HG03354 (cell line): ENCODE measurements around the gene RHOA.
"Not testable (repeated sequence)": the region's sequence is repeated elsewhere in the genome, so short reads cannot be mapped to it uniquely, and the experiment has no call there.

Experiments used
- ATAC-seq: cut with Tn5 transposase; IDR thresholded peaks from one replicate; pipeline ENCODE4 v1.9.1; 2021; ENCODE audit warnings: mild to moderate bottlenecking; ENCODE audit not compliant: unreplicated experiment, poor library complexity, severe bottlenecking

RHOA gene

DNA sequence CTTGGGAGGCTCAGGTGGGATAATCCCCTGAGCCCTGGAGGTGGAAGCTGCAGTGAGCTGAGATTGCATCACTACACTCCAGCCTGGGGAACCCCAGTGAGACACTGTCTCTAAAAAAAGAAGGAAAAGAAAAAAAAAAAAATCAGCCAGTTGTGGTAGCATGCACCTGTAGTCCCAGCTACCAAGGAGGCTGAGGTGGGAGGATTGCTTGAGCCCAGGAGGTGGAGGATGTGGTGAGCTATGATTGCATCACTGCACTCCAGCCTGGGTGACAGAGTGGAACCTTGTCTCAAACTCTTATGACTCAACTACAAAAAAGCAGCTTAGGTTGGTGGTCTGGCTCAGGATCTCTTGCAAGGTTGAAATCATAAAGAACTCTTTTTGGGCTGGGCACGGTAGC is 34.3 kb downstream of the RHOA start:
- ATAC-seq = peak; percentile 41

DNA sequence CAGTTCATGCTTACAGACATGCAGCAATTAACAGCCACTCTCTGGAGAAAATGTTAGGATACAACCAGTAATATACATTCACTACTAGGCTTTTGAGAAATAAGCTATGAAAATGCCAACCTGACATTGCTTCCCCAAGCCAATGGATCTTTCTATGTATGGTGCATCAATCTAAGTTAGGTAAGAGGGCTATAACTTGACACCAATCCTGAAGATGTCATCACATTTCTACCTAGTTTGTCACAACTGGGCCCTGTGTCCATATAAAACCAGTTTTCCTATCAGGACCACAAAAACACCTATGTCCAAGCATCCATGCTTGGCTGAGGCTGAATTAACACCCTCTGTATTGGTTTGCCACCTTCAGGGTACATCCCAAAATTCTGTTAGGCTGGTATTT is 39.8 kb downstream of the RHOA start:
- no peak for ATAC-seq

DNA sequence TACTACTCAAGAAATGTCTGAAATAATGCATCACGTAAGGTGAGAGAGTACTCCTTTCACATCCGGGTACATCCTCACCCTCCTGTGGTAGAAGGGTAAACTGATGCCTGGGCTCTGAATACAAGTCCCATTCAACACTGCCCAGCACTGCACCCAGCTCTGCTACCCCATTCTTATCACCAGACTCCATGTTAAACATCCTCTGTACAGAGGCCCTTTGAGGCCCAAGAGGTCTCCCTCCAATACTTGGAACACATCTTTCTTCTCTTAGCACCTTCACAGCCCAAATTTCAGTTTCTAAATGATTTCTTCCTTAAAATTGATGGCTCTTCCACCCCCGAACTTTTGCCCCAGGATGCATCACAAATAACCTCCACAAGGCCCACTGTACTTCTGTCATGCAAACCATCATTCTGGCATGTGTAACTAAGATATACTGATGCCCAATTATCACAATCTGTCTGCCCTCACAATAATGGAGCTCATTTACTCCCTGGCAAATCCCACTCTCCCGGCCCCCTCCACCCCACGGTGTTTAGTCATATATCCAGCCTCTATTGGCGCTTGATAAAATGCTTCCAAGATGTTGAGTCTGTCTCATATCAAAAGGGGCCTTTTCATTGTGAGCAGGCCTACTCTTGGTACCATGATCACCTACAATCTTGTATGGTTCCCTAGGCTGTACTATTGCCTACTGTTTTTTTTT is 41.0 kb downstream of the RHOA start:
- ATAC-seq = no peak

DNA sequence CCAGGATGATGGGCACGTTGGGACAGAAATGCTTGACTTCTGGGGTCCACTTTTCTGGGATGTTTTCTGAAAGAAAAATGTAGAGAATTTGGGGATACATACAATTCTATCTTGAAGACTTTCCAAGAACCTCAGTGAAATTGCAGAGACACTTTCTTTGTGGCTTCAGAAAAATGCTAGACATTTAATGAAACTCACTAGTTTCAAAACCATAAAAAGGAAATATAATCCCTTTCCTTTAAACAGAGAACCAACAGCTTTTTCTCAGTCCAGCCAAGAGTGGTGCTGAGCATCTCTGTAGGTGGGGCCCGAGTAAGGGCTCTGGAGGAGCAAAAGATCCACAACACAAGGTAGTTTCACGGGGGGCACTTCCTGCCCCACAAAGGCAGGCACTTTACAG is 49.2 kb downstream of the RHOA start:
- ATAC-seq = no peak

DNA sequence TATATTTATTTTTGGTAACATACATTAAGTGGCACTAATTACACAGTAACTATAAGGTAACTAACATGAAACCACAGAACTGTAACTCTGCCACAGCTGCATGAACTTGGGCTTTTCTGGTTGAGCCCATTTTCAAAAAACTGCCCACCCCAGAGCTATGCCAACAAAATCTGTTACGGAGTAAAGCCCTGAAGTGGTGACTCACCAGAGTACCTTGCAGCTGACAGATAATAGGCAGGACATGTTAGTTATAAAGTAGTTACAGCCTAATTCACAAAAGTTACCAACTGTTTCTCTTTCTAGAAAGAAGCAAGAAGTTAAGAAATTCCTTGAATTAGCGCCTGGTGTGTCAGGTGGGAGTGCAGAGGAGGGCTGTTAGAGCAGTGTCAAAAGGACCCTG is 52.2 kb downstream of the RHOA start:
- ATAC-seq = no peak

DNA sequence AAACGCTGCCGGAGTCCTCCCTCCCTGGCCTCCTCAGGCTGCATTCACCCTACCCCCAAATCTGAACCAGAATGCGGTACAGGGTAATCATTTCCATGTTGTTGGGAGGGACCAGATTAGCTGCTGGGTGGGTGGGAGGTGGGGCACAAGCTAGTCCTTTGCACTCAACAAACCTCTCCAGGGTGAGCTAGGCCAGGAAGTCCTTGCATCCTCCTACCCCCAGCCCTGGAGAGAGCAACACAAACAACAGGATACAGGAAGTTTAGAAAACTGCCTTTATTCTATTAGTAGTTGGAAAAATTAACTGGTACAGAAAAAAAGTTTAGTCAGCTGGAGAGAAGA is 52.9 kb downstream of the RHOA start:
- no peak for ATAC-seq

DNA sequence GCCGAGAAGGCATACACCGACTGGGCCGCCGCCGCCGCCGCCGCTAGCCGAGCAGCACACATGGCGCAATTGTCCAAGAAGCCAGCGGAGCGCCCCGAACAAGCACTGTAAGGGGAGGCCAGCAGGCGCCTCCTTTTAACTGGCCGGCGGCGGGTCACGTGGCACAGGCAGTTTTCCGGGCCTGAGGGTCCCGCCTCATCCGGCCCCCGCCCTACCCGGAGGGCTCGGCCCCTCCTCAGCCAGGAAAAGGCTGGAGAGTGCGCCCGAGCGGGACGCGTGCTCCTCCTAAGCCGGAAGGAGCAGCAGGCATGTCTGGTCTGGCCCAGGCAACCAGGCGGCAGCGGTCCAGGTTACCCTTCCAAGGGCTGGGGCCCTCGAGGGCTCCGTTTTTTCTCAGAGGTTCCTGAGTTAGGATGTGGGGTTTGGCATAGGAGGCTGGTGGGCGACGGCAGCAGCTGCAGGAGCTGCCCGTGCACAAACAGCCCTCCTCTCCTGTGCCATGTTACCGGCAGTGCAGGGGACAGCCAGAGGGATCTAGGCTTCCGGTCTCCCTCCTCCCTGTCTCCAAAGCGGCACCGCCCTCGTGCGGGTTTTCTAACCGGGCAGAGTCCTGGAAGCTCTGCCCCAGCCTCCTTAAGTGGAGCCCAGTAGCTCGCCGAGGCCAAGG is 53.4 kb downstream of the RHOA start, which contains the start of gene GPX1:
TSS of gene GPX1 (minus strand) at position 137 of the 667 bp plus-strand sequence. CDS start at position 62, 75 bp downstream.
- ATAC-seq = peak; percentile 87

DNA sequence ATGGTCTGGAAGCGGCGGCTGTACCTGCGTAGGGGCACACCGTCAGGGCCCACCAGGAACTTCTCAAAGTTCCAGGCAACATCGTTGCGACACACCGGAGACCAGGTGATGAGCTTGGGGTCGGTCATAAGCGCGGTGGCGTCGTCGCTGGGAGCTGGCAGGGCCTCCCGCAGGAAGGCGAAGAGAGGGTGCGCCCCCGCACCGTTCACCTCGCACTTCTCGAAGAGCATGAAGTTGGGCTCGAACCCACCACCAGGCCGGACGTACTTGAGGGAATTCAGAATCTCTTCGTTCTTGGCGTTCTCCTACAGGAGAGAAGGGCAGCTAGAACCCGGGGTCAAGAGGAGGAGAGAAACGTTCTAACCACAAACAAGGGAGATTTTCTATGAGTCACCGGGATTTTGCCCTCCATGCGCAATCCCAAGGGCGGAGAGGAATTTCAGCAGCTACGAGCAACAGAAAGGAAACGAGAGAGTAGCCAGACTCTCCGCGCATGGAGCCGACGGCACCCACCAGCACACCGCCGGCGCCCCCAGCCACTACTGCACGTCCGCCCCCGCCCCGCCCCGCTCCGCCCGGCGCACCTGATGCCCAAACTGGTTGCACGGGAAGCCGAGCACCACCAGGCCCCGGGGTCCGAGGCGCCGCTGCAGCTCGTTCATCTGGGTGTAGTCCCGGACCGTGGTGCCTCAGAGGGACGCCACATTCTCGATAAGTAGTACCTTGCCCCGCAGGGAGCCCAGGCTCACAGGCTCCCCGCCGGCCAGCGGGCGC is 54.1 kb downstream of the RHOA start:
- ATAC-seq = peak; percentile 38

DNA sequence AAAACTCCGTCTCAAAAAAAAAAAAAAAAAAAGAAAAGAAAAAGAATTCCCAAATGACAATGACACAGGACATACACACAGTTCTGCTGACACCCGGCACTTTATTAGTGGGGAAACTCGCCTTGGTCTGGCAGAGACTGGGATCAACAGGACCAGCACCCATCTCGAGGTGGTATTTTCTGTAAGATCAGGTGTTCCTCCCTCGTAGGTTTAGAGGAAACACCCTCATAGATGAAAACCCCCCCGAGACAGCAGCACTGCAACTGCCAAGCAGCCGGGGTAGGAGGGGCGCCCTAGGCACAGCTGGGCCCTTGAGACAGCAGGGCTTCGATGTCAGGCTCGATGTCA is 54.7 kb downstream of the RHOA start:
- ATAC-seq = not testable (repeated sequence)

DNA sequence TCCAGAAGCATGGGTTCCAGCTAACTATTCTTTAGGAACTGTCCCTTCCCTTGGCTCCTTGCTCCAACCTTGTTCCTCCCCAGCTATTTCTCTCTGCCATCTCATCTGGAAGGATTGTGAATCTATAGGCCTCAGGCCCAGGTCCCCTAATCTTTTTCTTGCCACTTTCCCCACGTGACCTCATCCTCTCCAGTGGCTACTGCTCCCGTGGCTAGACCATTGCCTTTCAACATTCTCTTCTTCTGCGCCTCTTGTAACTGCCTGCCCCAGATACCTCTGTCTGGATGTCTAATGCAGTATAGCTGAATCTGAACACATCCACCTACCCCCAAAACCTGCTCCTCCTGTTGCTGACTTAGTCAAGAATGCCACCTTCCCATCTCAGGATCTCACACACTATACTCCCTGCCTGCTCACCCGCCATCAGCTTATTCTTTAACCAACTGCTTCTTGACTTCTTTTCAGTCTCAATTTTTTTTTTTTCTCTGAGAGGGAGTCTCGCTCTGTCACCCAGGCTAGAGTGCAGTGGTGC is 58.8 kb downstream of the RHOA start:
- ATAC-seq = no peak

DNA sequence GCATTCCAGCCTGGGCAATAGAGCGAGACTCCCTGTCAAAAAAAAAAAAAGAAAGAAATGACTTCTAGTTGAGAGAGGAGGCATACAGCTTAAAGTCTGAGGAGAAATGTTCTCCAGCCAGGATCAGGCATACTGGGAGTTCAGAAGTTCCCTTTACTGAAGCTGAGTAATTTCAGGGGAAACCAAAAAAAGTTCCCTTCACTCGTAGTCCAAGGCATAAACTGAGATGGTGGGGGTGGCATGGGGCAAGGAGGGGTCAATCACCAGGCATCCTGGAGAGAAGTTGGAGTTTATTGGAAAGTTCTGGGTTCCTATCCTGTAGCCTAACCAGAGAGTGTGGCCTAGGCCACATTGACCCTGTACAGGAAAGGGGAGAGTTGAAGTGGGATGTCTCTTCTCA is 59.5 kb downstream of the RHOA start:
- no peak for ATAC-seq

DNA sequence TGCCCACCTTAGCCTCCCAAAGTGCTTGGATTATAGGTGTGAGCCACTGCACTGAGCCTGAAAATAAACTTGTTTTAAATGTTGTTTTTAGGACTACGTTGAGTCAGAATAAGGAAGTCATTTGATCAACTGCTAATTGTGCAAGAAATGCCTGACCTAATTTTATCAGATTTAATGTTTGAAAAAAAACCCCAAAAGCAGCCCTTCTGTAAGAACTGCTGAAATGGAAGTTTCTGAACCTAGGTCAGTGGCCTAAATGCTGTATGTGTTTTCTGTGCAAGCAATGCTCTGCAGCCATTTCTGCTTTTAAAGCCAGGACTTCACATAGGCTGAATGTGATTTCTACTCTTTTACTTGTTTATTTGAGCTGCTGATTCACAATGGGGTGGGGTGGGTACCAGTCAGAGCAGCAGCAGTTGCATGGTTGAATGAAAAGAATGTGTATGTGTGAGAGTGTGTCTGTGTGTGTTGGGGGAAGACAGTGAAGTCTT is 60.2 kb downstream of the RHOA start:
- no peak for ATAC-seq

DNA sequence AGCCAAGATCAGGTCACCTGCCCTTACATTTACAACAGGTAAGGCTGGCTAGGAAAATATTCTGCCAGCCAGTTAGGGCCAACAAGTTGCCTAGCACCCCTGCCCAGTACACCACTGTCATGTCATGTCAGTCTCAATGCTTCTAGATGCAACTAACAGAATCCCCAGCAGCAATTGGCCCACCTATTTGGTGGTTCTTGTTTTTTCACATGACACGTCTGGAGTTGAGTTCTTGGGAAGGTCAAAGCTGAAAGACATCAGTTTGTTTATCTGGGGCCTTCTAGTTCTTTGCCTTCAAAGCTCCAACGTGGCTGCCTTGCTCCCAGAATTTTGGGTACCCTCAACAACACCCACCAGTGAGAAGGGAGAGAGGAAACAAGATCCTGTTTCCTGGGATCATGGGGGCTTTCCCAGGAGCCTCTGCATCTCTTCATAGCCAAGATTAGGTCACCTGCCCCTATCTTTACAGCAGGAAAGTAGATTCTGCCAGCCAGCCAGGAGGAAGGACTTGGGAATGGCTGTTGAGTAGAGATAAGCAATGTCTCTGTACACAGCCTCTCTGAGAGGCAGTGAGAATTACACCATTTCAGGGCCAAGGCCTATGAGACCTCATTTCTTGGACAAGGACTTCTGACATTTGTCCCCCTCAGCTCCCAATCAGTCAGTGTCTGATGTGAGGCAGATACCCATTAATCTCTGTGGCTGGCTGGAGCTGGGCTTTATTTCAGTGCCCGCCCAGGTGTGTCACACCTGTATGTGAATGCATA is 62.2 kb downstream of the RHOA start:
- no peak for ATAC-seq

DNA sequence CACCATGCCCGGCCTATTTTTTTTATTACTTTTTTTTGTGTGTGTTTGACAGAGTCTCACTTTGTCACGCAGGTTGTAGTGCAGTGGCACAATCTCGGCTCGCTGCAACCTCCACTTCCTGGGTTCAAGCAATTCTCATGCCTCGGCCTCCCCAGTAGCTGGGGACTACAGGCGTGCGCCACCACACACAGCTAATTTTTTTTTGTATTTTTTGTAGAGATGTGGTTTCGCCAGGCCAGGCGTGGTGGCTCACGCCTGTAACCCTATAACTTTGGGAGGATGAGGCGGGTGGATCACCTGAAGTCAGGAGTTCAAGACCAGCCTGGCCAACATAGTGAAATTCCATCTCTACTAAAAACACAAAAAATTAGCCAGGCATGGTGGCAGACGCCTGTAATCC is 63.4 kb downstream of the RHOA start:
- ATAC-seq = not testable (repeated sequence)

DNA sequence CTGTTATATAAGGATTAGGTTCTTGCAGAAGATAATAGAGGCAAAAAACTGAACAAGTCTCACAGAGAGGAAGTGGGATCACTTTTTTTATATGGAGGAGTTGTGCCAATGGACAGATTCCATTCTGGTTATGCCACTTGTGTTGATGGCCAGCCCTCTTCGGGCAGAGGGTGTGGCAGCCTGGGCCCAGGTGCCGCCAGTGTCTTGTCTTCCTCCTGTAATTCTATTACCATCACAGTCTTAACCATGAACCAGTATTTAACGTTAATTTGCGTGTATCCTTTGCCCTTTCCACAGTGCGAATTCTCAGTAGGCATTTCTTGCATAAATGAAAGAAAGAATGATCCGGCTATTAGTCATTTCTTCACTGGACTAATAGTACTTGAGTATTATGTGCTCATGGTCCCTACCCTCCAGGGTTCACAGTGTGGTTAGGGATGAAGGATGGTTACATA is 65.0 kb downstream of the RHOA start:
- ATAC-seq = no peak

DNA sequence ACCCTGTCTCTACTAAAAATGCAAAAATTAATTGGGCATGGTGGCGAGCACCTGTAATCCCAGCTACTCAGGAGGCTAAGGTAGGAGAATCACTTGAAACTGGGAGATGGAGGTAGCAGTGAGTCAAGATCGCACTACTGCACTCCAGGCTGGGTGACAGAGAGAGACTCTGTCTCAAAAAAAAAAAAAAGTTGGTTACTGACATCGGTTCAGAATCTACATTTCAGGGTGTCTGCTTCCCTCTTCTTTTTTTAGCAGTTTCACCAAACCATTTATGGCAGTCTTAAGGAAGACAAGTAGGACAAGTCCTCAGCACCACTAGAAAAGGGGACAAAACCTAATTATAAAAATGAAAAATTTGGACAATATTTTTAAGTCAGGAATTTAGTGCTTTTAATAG is 68.6 kb downstream of the RHOA start:
- no peak for ATAC-seq

DNA sequence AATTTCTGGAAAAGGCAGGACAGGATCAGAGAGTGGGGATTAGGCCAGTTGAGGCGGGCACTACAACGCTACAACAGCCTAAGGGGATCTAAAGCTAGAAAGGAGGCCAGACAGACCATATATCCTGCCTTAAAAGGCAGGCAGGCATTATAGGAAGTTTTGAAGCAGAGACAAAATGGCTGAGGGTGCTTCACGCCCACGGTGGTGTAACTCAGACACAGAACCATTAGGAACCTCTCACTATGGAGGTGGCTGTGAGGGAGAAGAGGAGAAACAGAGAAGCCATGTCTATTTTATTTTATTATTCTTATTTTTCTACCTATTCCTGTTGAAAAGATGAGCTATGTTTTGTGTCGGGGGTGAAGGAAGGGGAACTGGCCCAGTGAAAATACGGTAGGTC is 69.8 kb downstream of the RHOA start:
- no peak for ATAC-seq

DNA sequence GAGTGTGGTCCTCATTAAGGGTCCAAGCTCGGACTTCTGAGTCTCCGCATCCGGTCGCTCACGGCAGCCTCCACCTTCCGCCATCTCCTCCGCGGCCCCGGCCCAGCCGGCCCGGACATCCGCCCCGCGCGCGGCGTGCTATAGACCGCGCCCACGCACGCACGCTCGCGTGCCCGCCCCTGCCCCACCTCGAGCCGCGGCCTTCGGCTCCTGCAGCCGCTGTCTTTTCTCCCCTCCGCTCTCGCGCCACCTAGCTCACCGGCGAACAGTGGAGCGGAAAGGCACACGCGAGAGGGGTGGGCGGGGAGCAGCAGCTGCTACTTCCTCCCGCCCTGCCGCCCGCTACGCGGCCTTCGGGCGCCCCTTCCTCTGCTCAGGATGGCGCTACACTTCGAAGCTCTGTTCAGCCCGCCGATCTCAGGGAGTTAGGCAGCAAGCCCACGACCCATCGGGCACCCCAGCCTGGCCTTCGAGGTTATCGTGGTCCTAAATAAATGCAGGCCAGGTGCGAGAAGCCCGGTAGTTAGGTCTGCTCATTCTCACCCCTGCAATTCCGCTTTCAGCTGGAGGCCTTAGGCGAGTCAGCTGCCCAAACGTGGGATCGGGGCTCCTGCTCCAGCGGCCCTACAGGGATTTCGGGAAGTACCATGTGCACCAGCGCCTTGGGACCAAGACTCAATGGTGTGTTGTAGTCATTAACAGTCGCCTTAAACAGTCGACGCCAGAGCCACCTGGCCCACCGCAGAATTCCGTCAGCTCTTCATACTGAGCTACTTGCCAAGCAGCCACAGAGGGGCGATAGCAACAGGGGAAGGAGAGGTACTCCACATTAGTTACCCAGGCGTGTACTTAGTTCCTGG is 71.6 kb downstream of the RHOA start, which contains the start of gene USP4:
TSS of gene USP4 (minus strand) at position 113 of the 860 bp plus-strand sequence. CDS start at position 84, 29 bp downstream.
- ATAC-seq = peak; percentile 83

DNA sequence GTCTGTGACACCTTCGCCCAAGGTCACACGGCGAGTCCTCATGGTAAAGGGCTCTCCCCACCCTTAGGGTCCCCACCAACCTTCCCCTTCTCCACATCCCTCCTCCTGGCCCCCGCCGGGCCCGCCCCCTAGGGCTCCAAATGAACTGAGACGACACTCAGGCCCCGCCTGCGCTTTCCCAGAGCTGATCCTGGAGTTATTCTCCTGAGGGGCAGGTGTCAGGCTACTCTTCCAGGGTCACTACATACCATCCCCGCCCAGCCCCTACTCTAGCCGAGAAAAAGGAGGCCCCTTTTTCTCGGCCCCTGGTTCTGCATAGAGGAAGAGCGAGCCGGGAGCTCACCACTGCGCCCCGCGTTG is 72.2 kb downstream of the RHOA start:
- ATAC-seq = peak; percentile 8
